GM21526 (cell line): ENCODE data around the gene PTGFRN.
"Not testable (repeated sequence)": the region's sequence is repeated elsewhere in the genome, so short reads cannot be mapped to it uniquely, and the experiment has no call there.

ENCODE experiments used
- ATAC-seq: cut with Tn5 transposase; IDR thresholded peaks from one replicate; pipeline ENCODE4 v1.9.1; 2021; ENCODE audit warnings: moderate library complexity; ENCODE audit not compliant: unreplicated experiment, low FRiP score

Gene PTGFRN

DNA sequence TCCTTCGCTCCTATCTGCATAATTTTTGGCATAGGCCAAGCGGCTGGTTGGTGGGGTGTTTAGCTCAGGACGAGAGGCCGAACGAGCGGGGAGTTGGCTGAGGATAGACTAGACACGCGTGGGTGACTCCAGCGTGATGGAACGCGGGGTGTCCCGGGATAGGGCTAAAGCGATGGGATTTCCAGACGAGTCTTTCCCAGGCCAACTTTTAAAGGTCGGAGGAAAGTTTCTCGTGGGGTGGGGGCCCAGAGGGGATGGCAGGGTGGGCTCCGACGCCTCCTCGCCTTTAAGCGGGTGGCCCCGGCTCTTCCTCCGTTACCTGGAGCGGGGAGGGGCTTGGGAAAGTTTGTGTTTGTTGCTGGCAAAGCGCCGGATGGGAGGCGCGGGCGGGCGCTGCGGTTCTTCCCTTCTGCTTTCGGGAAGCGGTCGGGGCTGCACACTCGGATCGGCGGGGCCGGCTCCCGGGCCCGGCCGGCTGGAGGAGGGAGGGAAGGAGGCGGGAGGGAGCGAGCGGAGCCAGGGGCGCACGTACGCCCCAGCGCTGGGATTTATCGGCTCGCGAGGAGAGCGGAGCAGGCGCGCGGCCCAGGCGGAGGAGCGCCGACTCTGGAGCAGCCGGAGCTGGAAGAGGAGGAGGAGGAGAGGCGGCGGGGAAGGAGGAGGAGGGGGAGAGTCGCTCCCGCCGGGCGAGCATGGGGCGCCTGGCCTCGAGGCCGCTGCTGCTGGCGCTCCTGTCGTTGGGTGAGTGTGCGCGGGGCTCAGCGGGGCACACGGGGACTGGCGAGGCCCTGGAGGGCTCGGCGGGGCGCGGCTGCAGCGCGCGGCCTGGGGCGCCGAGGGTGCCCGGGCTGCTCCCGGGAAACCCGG, at the start of gene PTGFRN:
PTGFRN (plus strand) TSS at position 405 of the 867 bp plus-strand sequence; CDS start at position 693, 288 bp downstream.
- ATAC-seq = no peak

DNA sequence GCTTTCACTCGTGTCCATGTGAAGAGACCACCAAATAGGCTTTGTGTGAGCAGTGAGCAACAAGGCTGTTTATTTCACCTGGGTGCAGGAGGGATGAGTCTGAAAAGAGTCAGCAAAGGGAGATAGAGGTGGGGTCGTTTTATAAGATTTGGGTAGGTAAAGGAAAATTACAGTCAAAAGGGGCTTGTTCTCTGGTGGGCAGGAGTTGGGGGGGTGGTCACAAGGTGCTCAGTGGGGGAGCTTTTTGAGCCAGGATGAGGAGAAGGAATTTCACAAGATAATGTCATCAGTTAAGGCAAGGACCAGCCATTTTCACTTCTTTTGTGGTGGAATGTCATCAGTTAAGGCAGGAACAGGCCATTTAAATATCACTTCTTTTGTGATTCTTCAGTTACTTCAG, 49.5 kb upstream of the PTGFRN start:
- not testable (repeated sequence) for ATAC-seq

DNA sequence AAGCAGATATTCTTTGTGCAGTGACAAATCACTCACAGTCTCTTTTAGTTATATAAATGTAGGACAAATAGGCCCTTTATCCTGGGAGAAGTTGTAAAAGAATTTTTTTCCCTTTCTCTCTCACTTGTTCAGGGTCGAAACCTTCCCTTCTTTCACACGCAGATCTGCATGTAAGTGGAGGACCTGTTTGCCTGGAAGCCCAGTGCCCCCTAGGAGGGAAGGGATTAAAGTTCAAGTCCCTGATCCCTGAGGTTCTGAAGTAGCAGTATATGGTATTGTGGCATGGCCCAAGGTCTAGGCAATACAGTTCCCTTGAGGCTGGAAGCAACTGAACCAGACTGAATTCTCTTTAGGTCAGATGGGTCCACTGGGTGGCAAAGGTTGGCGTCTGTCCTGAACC, 48.6 kb upstream of the PTGFRN start:
- no peak for ATAC-seq

DNA sequence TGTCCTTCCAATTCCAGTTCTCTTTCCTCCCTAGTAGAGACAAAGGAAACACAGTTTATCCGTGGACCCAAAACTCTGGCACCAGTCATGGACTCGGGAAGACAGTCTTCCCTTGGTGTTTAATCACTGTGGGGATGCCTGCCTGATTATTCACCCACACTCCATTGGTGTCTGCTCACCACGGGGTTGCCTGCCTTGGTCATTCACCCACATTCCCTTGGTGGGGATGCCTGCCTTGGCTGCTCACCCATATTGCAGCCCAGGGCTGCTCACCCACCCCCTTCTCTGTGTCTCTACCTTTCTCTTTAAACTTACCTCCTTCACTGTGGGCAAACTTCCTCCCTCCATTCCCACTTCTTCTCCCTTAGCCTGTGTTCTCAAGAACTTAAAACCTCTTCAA, 46.7 kb upstream of the PTGFRN start:
- not testable (repeated sequence) for ATAC-seq

DNA sequence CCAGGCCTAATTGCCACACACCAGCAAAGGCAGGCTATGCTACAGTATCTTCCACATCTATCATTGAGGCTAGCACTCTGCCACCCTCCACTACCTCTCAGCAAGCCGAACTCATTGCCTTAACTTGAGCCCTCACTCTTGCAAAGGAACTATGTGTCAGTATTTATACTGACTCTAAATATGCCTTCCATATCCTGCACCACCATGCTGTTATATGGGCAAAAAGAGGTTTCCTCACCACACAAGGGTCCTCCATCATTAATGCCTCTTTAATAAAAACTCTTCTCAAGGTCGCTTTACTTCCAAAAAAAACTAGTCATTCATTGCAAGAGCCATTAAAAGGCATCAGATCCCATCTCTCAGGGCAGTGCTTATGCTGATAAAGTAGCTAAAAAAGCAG, 43.2 kb upstream of the PTGFRN start:
- not testable (repeated sequence) for ATAC-seq

DNA sequence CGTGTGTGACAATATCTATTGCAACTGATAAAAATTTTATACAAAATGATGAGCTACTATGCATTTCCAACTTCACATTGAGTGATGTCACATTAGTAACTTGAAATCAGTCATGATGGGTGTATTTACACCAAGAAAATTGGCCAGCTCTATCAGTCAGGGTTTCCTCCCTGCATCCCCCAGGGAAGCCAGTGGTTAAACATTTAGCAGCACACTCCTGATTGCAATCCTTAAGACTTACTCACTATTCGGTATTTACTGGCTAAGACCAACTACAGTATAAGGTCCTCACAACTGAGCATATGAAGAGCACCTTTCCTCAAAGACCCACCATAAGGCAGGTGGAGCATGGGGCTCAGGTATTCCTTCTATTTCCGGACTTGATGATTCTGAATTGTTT, 41.3 kb upstream of the PTGFRN start:
- ATAC-seq = no peak

DNA sequence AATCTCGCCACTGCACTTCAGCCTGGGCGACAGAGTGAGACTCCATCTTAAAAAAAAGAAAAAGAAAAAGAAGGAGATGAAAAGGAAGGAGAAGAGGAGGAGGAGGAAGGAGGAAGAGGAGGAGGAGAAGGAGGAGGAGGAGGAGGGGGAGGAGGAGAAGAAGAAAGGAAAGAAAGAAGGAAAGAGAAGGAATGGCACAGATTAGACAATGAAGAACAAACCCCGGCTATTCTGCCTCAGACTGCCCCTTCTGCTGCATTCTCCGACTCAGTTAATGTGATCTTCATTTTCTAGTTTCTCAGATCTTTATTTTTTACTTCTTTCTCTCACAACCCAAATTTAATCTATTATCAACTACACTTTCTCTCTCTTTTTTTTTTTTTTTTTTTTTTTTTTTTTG, 40.1 kb upstream of the PTGFRN start:
- ATAC-seq = no peak

DNA sequence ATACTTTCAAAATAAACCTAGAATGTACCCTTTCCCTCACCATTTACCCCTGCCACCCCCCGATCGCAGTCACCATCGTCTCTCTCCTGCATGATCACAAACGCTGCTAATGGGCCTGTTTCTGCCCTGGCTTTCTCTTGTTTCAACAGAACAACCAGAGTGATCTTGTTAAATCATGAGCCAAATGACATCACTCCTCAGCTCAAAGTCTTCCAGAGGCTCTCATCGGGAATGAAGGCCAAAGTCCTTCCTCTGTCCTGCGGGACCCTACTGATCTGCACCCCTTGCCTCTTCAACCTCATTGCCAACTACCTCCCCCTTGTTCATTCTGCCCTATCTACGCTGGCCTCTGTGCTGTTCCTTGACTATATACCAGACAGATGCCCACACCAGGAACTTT, 39.4 kb upstream of the PTGFRN start:
- no peak for ATAC-seq

DNA sequence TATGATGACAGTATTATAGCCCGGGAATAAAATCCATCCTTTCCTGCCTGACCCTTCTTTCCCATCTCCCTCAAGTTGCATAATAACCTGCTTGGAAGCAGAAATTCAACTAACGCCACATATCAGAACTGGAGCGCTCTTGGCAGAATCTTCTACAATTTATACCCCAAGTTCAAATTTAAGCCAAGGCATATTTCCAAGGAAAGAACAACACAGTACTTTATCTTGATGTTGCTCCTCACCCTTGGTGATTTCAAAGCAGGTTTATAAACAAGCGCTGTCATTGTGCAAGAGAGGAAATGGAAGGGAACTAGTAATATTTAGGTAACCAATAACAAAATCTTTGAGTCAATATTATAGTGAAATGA, 38.0 kb upstream of the PTGFRN start:
- ATAC-seq = no peak

DNA sequence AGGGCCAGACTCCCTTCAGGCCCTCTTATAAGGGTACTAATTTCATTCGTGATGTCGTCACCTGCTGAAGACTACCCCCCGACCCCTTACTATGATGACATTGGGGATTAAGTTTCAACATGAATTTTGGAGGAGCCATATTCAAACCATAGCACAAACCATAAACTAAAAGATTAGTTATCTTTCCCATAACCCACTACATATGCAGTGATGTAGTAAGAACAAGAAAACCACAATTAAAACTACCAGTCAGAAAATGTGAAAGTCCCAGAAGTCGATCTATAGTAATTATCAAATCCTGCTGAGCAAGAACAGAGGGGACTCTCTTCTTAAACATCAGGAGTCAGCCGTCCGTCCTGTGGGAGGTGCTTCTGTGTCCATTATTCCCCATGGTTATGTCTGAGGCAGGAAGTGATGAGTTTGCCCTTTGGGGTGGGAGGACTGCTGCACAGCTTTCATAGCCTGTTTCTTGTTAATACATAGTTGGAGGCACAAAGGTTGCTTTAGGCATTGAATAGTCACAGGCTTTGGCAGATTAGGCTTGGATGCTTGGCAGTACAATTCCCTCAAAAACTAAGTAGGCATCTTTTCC, 35.9 kb upstream of the PTGFRN start:
- no peak for ATAC-seq

DNA sequence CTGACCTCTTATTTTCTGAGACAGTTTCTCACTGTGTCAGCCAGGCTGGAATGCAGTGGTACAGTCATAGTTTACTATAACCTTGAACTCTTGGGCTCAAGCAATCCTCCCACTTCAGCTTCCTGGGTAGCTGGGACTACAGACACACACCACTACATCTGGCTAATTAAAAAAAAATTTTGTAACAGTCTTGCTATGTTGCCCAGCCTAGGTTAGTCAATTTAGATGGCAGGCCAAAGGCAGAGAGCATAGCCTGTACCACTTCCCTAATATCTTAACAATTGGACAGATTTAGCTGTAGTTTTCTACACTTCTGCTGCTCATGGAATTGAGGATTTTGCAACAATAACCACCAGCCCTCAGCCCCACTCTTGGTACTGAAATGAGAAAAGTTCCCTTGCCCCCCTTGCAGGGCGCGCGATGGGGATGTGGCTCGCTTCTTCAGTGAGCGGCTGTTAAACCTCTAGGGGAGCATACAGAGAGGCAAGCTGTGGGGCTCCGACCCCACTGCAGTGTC, 34.9 kb upstream of the PTGFRN start:
- ATAC-seq = no peak

DNA sequence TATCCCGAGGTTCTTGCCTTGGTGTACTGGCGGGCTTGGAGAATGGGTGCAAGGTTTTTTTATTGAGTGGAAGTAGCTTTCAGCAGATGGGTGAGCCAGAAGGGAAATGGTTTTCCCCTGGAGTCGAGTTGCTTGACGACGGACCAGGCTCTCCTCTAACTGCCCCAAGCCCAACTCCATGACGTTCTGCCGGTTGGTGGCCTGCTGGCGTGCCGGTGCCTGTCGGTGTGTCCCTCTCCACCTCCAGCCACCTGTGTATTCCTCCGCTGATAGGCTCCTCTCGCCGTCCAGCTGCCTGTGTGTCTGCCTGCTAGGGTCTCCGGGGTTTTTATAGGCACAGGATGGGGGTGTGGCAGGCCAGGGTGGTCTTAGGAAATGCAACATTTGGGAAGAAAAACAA, 34.3 kb upstream of the PTGFRN start:
- no peak for ATAC-seq

DNA sequence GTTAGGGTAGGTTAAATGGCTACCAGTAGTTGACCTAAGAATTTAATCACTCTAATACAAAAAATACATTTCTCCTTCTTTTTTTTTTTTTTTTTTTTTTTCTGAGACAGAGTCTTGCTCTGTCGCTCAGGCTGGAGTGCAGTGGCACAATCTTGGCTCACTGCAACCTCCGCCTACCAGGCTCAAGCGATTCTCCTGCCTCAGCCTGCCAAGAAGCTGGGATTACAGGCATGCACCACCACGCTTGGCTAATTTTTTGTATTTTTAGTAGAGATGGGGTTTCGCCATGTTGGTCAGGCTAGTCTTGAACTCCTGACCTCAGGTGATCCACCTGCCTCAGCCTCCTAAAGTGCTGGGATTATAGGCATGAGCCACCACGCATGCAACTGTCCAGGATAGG, 33.8 kb upstream of the PTGFRN start:
- ATAC-seq = not testable (repeated sequence)

DNA sequence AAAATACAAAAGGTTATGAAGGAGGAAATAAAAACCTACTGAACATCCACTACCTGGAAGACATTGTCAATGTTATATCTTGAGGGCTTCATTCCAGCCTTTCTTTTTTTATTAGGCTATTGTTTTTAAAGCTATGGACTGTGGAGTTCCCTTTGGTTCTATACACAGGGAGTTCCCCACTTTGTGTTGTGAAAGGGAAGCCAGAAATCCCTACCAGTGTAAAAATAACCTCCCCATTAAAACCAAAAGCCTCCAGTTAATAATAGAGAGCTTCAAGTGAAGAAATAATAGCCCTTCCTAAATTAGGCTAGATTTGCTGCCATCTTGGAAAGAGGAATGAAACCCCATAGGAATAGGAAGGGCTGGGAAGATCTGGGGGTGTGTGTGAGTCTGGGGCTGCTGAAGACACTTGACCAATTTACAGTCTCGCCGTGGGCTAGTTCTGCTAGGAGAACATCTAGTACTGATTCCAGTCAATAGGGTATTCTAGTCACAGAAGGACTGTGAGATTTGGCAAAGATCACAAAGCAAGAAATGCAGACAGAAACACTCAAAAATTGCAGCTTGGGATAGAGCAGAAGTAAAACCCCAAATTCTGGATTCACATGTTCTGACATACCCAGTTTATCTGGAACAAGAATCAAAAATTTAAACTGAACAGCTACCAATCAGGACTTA, 32.4 kb upstream of the PTGFRN start:
- ATAC-seq = no peak

DNA sequence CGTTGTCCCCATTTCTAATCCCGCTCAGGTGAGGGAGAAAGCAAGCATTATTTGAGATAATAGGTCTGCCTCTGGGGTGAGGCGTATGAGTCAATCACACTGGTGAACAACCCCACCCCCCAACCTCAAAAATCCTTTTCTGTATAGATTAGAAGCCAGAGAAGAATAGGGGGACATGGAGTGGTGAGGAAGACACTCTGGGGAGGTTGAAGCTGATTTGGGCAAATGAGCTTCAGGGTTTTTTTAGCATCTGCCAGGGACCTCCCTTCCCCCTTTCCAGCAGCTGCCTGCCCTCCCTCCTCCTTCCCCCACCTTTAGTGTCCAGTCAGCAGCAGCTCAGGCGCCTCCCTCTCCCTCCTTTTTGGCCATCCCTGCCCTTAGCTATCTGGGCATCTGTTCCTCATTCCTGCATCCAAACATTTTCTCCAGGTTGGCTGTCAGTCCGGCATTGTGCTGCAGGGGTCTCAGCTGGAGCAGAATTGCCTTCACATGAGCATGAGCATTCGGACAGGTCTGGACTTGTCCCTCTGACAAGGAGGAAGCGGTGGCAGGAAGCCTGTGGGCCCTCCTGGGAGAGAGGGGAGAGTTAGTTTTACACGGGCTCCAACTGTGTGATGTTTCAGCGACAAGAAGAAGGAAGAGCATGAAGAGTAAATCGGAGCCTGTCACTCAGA, 30.8 kb upstream of the PTGFRN start:
- no peak for ATAC-seq

DNA sequence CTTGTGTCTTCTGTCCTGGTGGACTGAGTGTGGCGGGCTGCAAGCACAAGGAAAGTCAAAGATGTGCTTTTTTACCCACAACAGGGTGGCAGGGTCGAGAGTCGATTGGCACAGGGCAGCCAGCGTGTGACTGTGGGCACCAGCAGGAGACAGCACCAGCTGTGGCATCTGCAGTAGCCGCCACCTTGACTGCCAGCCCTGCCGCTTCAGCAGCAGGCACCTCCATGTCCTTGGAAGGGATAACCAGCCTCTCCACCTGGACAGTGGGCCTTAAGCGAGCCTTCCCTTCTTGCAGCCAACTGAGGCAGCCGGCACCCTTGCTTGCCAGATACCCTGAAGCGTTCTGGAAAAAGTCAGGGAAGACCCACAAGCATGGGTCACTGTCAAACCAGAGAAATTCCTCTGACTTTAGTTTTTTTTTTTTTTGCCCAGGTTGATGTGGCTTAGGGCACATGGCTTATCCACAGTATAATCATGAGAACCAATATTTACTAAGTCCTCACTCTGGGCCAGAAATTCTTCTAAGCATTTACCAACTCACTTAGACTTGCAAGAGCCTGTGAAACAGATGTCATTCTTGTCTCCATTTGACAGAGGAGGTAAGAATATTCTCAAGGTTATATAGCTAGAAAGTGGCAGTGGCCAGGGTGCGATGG, 30.1 kb upstream of the PTGFRN start:
- ATAC-seq = no peak

DNA sequence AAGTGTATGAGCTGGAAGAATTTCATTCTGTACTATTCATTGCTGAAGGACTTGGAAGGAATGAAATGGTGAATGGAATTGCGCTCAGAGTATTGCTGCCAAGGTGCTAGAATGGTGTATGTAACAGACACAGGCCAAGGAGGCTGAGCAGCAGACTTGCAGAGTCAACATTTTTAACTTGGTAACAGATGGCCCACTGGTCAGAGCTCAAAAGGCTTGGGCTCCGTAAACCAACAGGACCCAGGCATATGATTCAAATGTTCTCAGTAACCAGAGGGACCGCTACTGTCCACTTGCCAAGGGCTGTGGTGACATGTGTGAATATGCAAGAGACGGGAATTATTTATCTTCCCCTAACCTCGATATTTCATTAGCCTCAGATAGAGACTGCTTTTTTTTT, 28.8 kb upstream of the PTGFRN start:
- no peak for ATAC-seq

DNA sequence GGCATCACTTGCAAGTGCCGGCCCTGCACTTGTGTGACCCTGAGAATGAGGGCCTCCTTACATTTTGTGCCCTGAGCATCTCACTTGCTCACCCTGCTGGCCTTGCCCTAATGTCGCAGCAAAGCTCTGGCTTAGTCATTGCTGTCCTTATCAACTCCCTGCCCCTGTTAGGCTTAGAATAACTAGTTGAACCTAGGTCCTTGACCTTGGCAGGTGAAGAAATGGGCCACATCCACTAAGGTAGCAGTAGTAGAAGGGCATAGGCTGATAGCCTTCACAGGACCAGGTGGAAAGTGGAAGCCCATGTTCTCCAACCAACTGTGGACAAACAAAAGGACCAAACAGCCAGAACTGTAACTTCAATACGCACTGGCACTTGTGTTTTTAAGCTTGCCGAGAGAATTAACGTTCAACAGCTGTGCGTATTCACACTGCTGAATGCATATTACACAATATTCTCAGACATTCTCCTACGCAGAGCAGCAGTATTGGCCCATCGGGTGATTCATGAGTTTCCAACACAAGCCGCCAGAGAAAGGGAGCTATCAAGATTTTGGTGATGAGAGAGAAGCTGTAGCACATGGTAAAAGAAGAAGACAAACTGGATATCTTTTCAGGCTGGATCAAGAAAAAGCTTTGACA, 27.7 kb upstream of the PTGFRN start:
- no peak for ATAC-seq

DNA sequence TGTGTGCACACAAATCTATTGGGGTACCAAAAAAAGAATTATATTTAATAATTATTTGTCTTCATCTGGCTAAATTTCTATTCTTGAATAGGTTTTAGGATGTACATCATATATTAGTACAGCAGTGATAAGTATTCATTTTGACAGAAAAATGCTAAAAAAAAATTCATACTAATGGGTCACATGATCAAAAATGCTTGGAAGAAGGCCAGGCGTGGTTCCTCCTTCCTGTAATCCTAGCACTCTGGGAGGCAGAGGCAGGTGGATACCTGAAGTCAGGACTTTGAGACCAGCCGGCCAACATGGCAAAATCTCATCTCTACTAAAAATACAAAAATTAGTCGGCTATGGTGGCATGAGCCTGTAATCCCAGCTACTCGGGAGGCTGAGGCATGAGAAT, 26.9 kb upstream of the PTGFRN start:
- ATAC-seq = no peak

DNA sequence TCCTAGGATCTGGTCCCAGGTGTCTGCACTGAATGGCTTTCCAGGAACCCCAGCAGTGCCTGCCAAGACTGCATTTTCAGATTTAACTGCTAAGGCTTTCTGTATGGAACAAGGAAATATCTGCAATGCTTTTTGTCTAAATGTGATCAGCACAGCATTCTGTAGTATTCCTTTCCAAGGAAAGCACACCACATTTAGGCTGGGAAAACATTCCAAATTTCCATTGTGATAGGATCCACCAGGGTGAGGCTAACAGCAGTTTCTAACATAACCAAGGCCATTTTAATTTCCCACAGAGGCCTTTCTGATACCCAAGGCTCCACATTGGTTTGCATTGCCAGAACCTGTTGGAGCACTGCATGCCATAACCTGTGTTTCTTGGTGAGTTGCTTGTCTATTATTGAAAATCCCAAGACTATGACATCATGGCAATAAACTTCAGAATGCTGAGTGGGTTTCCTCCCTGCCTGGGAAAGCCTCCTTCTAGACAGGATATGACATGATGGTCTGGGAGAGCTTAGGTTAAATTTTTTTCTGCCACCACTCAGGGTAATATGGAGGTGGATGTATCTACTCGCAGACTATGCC, 23.3 kb upstream of the PTGFRN start:
- no peak for ATAC-seq
